K562 (cell line): Measurements from ENCODE around the gene NCF1. TPM values are rescaled to one million over a fixed set of nuclear protein-coding genes. Genes with fewer than 3 reads are reported as not detected.
"Not testable (repeated sequence)": the region's sequence is repeated elsewhere in the genome, so short reads cannot be mapped to it uniquely, and the experiment has no call there.

ENCODE experiments used
- ATAC-seq: fragments of 200-7000 bp; cut with Tn5 transposase; 3 replicates; pipeline ENCODE4 v1.9.1; 2020; ENCODE audit warnings: moderate library complexity
- BruUV-seq: library from RNA; stranded (reverse); fragments of 400-500 nt; replicated peaks from 2 replicates; lab custom pipeline; 2021; lab: Mats Ljungman, UMichigan
- CTCF ChIA-PET: fragments of 300-600 bp; formaldehyde crosslinking; extraction: SDS; loops from one replicate; lab custom pipeline; 2021; ENCODE audit warnings: low intra/inter-chr PET ratio; lab: Yijun Ruan, JAX
- POLR2A ChIA-PET: fragments of 300-600, 350-650 bp; sonication (Branson Sonifier 250); formaldehyde crosslinking; extraction: SDS; loops from one replicate; lab custom pipeline; 2021; ENCODE audit warnings: antibody characterized with exemption, inconsistent platforms; lab: Yijun Ruan, JAX
- DNase-seq, 4 experiments: peaks; one replicate each; pipeline versions ENCODE4 v3.0.0 to v3.0.0-alpha.2; 2011 to 2018; ENCODE audit warnings: low spot score in 3 of 4, mixed read lengths in 3 of 4; ENCODE audit errors: extremely low read depth in 1 of 4
- FAIRE-seq: peaks from 2 replicates; lab custom pipeline; 2011; peaks lifted over from hg19 to GRCh38; lab: Jason Lieb, UNC
- H2AFZ ChIP-seq: 2 replicates; pipeline ENCODE4 v1.6.0; 2011; ENCODE audit warnings: low read depth, low read length, control low read depth, inconsistent platforms
- H3K27ac ChIP-seq: fragments of 200-600 bp; 3 replicates; pipeline ENCODE4 v1.8.0; 2011; ENCODE audit warnings: low read depth, mild to moderate bottlenecking, control low read depth, inconsistent platforms, low read length, moderate library complexity, mixed read lengths; ENCODE audit errors: extremely low read depth
- H3K27me3 ChIP-seq, 2 experiments: fragments of 300-600 bp in 1 of 2; 2 replicates in 1 of 2; 3 replicates in 1 of 2; pipeline versions ENCODE4 v1.6.0 to v1.8.0; 2011; ENCODE audit warnings: inconsistent platforms in 2 of 2, low read length in 2 of 2, mild to moderate bottlenecking in 1 of 2, mixed read lengths in 1 of 2, moderate library complexity in 1 of 2; ENCODE audit not compliant: control insufficient read depth in 2 of 2, insufficient read depth in 2 of 2
- H3K36me3 ChIP-seq: fragments of 300-600 bp; 3 replicates; pipeline ENCODE4 v1.8.0; 2011; ENCODE audit warnings: mild to moderate bottlenecking, low read length, inconsistent platforms; ENCODE audit not compliant: control insufficient read depth, insufficient read depth
- H3K4me1 ChIP-seq, 2 experiments: fragments of 200-600 bp in 1 of 2; replicated peaks in 1 of 2; 2 replicates in 1 of 2; 3 replicates in 1 of 2; pipeline versions ENCODE4 v1.5.1 to v1.8.0; 2011; ENCODE audit warnings: inconsistent platforms in 2 of 2, low read length in 2 of 2, mild to moderate bottlenecking in 1 of 2, mixed read lengths in 1 of 2, moderate library complexity in 1 of 2; ENCODE audit not compliant: control insufficient read depth in 2 of 2, insufficient read depth in 2 of 2
- H3K4me2 ChIP-seq: 2 replicates; pipeline ENCODE4 v1.6.1; 2011; ENCODE audit warnings: low read length, control low read depth, inconsistent platforms, mixed read lengths; ENCODE audit not compliant: insufficient read depth
- H3K4me3 ChIP-seq: fragments of 200-600 bp; sonication (generic), shearing (Covaris generic); 2 replicates; pipeline ENCODE4 v1.5.1; 2016; ENCODE audit warnings: control low read depth, inconsistent platforms
- H3K79me2 ChIP-seq: fragments of 200-600 bp; 3 replicates; pipeline ENCODE4 v1.8.0; 2011; ENCODE audit warnings: low read length, inconsistent platforms; ENCODE audit not compliant: control insufficient read depth, insufficient read depth
- H3K9ac ChIP-seq, 2 experiments: 2 replicates each; pipeline versions ENCODE4 v1.6.0 to v1.6.1; 2011; ENCODE audit warnings: low read depth in 2 of 2, low read length in 2 of 2, control low read depth in 1 of 2, inconsistent platforms in 1 of 2, mild to moderate bottlenecking in 1 of 2, mixed read lengths in 1 of 2; ENCODE audit not compliant: insufficient read depth in 1 of 2
- H3K9me1 ChIP-seq: one replicate; pipeline ENCODE4 v1.6.0; 2011; ENCODE audit warnings: inconsistent platforms, mild to moderate bottlenecking, low read length, moderate library complexity; ENCODE audit not compliant: control insufficient read depth, insufficient read depth
- H3K9me3 ChIP-seq: replicated peaks from 2 replicates; pipeline ENCODE4 v1.5.1; 2011; ENCODE audit warnings: low read depth, low read length, inconsistent platforms; ENCODE audit not compliant: control insufficient read depth, insufficient read depth
- H4K20me1 ChIP-seq: replicated peaks from 2 replicates; pipeline ENCODE4 v1.6.1; 2011; ENCODE audit warnings: low read length, inconsistent platforms, mixed read lengths; ENCODE audit not compliant: control insufficient read depth, insufficient read depth
- WGBS: fragments of 100-300 bp; shearing (Covaris generic); methylation state at CpG from one replicate; pipeline ENCODE4 v1.1.6; 2016; ENCODE audit warnings: low coverage, mixed read lengths; ENCODE audit not compliant: insufficient coverage; ENCODE audit errors: missing lambda C conversion rate; 5-methylcytosine and 5-hydroxymethylcytosine counted together
- in situ Hi-C: fragments of 300-500 bp; cut with MboI; formaldehyde crosslinking; loops from 4 replicates; pipeline ENCODE4 v1.15.0; 2018; ENCODE audit warnings: inconsistent platforms, mixed read lengths
- intact Hi-C: fragments of 100-400 bp; cut with micrococcal nuclease; formaldehyde crosslinking; loops from 2 replicates; pipeline ENCODE4 v1.14.2; 2022
- polyA plus RNA-seq, 8 experiments: library from polyadenylated mRNA; depleted of rRNA in 4 of 8; stranded (reverse) in 5 of 8; unstranded in 3 of 8; fragments of >200 nt; fragmentation: Nextera tagmentation in 2 of 8; fragmentation: Illumina TruSeq in 1 of 8; extraction: Ambion mirVana in 2 of 8; extraction: Trizol in 1 of 8; gene quantifications; 2 replicates each; pipeline versions ENCODE4 v1.2.1 to v1.2.3, GENCODE V29; 2011 to 2014; ENCODE audit warnings: inconsistent platforms in 1 of 8, missing spikeins in 1 of 8
- total RNA-seq, 7 experiments: library from RNA; depleted of rRNA in 6 of 7; stranded (reverse); fragments of >200 nt in 6 of 7; fragmentation: Illumina TruSeq in 2 of 7; extraction: Trizol in 2 of 7; gene quantifications; 2 replicates each; pipeline versions ENCODE4 v1.2.1 to v1.2.3, GENCODE V29; 2011 to 2021; ENCODE audit warnings: low replicate concordance in 1 of 7

NCF1 gene
- total and polyA plus RNA-seq, 9 of the 15 experiments (the other 6 are each of a cell fraction or from before 2014, with no cell fraction given): 0.29 TPM; not detected in 8

DNA sequence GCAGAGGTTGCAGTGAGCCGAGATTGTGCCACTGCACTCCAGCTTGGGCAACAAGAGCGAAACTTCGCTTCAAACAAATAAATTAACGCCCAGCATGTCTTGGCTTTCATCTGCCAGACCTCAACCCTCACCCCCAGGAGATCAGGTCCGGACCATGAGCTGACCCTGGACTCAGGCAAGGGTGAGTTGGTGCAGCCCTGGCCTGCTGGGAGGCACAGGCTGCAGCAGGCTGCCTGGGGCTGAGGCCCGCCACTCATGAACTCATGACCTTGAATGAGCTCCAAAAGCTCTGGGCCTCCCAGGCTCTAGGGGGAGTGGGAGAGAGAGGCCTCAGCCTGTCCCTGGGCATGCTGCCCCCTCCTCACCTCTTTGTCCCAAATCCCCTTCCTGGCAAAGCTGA, 1.7 kb upstream of the NCF1 start:
- H3K4me2 ChIP-seq, H4K20me1 ChIP-seq, POLR2A ChIA-PET, H3K9me3 ChIP-seq, H3K27me3 ChIP-seq, DNase-seq, H3K36me3 ChIP-seq, in situ Hi-C loops, H3K9ac ChIP-seq, H3K4me1 ChIP-seq, H3K9me1 ChIP-seq, BruUV-seq, intact Hi-C loops, H3K27ac ChIP-seq, H2AFZ ChIP-seq, FAIRE-seq, H3K4me3 ChIP-seq, H3K79me2 ChIP-seq, CTCF ChIA-PET: not testable (repeated sequence)
- ATAC-seq: peak; percentile 66
- WGBS: 58% methylated on average over 3 of the region's 6 CpGs

DNA sequence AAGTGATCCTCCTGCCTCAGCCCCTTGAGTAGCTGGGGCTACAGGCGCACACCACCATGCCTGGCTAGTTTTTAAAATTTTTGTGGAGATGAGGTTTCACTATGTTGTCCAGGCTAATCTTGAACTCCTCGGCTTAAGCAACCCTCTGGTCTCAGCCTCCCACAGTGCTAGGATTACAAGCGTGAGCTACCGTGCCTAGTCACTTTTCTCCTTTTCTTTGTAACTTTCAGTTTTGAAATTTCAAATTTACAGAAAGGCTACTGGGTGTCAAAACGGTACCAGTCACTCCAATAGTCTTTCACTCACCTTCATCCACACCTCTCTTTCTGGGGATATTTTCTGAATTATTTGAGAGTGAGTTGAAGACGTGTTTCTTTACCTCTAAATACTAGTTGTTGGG, 1.3 kb downstream of the NCF1 start:
- H3K9ac ChIP-seq, H3K27ac ChIP-seq, FAIRE-seq, POLR2A ChIA-PET, in situ Hi-C loops, CTCF ChIA-PET, H3K79me2 ChIP-seq, H3K4me3 ChIP-seq, H3K4me1 ChIP-seq, H4K20me1 ChIP-seq, H3K9me1 ChIP-seq, H3K27me3 ChIP-seq, BruUV-seq, intact Hi-C loops, H3K4me2 ChIP-seq, DNase-seq, H3K36me3 ChIP-seq, ATAC-seq, H3K9me3 ChIP-seq, H2AFZ ChIP-seq: not testable (repeated sequence)
- no CpG with 5 or more reads among the region's 6 CpGs for WGBS

DNA sequence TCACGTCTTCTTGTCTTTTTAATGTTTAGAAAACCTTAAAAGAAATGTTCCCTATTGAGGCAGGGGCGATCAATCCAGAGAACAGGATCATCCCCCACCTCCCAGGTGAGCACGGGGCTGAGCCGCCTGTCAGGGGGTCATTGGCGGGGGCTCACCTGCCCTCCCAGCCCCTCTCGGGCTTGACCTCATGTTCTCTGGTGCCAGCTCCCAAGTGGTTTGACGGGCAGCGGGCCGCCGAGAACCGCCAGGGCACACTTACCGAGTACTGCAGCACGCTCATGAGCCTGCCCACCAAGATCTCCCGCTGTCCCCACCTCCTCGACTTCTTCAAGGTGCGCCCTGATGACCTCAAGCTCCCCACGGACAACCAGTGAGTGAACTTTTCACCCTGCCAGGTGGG, 5.2 kb downstream of the NCF1 start:
- BruUV-seq, H3K9me1 ChIP-seq, H3K27me3 ChIP-seq, ATAC-seq, FAIRE-seq, H3K79me2 ChIP-seq, in situ Hi-C loops, H2AFZ ChIP-seq, H3K9ac ChIP-seq, H3K27ac ChIP-seq, H3K36me3 ChIP-seq, POLR2A ChIA-PET, H4K20me1 ChIP-seq, H3K4me1 ChIP-seq, H3K4me2 ChIP-seq, H3K4me3 ChIP-seq, intact Hi-C loops, CTCF ChIA-PET, DNase-seq, H3K9me3 ChIP-seq: not testable (repeated sequence)
- WGBS: 30% methylated on average over 7 of the region's 17 CpGs

DNA sequence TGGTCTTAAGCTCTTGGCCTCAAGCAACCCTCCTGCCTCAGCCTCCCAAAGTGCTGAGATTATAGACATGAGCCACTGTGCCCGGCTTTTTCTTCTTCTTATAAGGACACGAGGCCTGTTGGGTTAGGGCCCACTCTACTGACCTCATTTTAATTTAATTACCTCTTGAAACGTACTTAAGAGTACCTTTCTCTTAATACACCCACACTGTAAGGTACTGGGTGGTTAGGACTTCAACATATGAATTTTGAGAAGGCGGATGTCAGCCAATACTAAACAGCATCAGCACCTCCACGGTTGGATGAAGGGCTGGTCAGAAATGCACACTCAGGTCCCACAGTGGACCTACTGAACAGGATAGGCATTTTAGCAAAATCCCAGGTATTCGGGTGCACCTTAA, 7.9 kb downstream of the NCF1 start:
- H3K4me1 ChIP-seq, H3K79me2 ChIP-seq, H3K36me3 ChIP-seq, FAIRE-seq, H3K4me2 ChIP-seq, intact Hi-C loops, DNase-seq, H3K4me3 ChIP-seq, H3K27ac ChIP-seq, H3K9me1 ChIP-seq, CTCF ChIA-PET, H2AFZ ChIP-seq, H4K20me1 ChIP-seq, H3K9ac ChIP-seq, ATAC-seq, BruUV-seq, H3K27me3 ChIP-seq, H3K9me3 ChIP-seq, POLR2A ChIA-PET: not testable (repeated sequence)
- in situ Hi-C loops: loop anchor here (10.0 kb wide), 1 partner anchor 1547 kb away; no protein-coding TSS in a partner anchor
- WGBS: 24% methylated on average over 5 of the region's 6 CpGs
